Epithelial cell of proximal tubule (primary cell): ENCODE results near the gene SLC26A1. TPM values are rescaled to one million over a fixed set of nuclear protein-coding genes. Genes with fewer than 3 reads are reported as not detected.
"Not testable (repeated sequence)": the region's sequence is repeated elsewhere in the genome, so short reads cannot be mapped to it uniquely, and the experiment has no call there.

Experiments used
- DNase-seq: peaks from one replicate; pipeline ENCODE4 v3.0.0-alpha.2; 2011; ENCODE audit warnings: low read depth
- H3K4me3 ChIP-seq: 2 replicates; pipeline ENCODE4 v1.5.1; 2011; ENCODE audit warnings: low read depth, mild to moderate bottlenecking, low read length
- total RNA-seq: library from RNA; depleted of rRNA; stranded (reverse); fragments of >200 nt; gene quantifications from 2 replicates; pipeline ENCODE4 v1.2.3, GENCODE V29; 2015
- TF ChIP-seq, protein P1 (sequence below): conservative IDR thresholded peaks from 2 replicates; pipeline ENCODE4 v1.5.1; 2012; ENCODE audit warnings: low read depth, mild to moderate bottlenecking, low read length

SLC26A1 gene
- total RNA-seq, 1 donor from 2014 or later, result 0.35 TPM

DNA sequence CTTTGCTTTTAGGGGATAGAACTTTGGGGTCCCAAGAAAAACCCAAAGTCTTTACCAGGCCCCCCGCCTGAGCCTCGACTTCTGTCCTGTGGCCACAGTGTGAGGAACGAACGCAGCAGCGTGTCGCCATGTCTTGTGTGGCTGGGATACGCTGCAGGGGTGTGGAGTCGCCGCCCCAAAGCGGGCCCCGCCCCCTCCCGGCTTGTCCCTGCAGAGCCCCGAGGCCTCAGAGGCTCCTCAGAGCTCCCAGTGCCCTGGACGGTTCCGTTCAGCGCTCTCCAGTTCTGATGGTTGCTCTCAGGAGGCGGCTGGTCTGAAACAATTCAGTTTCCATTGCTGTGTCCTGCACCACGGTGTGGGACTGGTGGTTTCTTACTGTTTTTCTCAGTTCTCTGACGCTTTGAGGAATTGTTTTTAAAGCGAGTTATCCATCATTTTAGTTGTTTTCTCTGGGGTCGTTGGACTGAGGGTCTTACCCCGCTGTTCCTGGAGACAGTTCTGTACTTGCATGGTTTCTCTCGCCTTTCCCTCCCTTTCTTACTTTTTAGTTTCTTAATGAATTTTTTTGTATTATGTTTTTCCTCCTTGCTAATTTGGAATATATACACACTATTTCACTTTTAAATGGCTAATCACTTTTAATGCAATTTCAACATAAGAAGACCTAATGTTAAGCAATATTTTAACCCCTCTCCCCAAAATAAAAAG is 7.9 kb downstream of the SLC26A1 start:
- TF ChIP-seq, protein P1, sequence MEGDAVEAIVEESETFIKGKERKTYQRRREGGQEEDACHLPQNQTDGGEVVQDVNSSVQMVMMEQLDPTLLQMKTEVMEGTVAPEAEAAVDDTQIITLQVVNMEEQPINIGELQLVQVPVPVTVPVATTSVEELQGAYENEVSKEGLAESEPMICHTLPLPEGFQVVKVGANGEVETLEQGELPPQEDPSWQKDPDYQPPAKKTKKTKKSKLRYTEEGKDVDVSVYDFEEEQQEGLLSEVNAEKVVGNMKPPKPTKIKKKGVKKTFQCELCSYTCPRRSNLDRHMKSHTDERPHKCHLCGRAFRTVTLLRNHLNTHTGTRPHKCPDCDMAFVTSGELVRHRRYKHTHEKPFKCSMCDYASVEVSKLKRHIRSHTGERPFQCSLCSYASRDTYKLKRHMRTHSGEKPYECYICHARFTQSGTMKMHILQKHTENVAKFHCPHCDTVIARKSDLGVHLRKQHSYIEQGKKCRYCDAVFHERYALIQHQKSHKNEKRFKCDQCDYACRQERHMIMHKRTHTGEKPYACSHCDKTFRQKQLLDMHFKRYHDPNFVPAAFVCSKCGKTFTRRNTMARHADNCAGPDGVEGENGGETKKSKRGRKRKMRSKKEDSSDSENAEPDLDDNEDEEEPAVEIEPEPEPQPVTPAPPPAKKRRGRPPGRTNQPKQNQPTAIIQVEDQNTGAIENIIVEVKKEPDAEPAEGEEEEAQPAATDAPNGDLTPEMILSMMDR, result no peak
- no peak for DNase-seq
- peak overlapping the region; percentile 45 for H3K4me3 ChIP-seq

DNA sequence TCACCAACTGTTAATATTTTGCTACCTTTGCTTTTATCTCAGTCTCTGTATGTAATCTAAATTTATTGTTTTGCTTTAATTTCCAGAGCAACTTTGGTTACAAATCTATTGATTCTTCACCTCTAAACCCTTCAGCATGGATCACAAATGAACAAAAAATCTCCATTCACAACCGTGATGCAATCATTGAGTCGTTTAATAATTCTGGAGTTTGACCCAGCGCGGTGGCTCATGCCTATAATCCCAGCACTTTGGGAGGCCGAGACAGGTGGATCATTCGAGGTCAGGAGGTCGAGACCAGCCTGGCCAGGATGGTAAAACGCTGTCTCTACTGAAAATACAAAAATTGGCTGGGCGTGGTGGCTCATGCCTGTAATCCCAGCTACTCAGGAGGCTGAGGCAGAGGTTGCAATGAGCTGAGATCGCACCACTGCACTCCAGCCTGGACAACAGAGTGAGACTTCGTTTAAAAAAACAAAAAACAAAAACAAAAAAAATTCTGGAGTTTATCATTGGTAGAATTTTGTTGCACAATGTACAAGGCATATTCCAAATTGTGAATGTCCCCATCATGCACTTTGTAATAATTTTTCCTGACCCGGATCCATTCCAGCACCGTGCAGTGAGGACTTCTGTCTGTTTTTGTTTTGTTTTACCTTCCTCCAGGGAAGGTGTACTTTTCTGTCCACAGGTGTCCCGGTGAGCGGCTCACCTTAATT is 8.7 kb downstream of the SLC26A1 start:
- TF ChIP-seq, protein P1, result no peak
- no peak for DNase-seq
- peak overlapping the region; percentile 45 for H3K4me3 ChIP-seq

DNA sequence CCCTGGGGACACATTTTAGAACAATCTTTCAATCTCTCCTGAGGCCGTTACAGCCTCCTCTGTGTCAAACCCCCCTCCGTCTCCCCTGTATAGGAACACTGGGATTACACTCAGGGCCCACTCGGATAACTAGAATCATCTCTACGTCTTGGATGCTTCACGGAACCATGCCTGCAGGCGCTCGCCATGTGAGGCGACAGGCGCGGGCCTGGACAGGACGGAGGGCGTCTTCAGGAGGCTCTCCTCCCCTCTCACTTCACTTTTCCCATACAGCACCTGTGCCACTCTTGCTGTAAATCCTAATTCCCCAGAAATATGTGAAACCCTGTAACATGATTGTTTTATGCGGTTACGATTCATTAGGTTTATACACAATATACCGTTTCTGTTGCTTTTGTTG is 10.4 kb downstream of the SLC26A1 start:
- no peak overlapping the region for H3K4me3 ChIP-seq
- DNase-seq, result no peak
- TF ChIP-seq, protein P1, result no peak

- TF ChIP-seq, protein P1, result no peak
- no peak overlapping the region for H3K4me3 ChIP-seq
- no peak for DNase-seq
Measured at GRCh38 chr4:982291-982690, 10.9 kb downstream of the SLC26A1 start.

GRCh38 chr4:978957-979701 is 14.1 kb downstream of the SLC26A1 start:
- DNase-seq, result no peak
- H3K4me3 ChIP-seq, result no peak overlapping the region
- TF ChIP-seq, protein P1, result no peak

- not testable (repeated sequence) for H3K4me3 ChIP-seq, DNase-seq
Measured at GRCh38 chr4:976016-976415, 17.2 kb downstream of the SLC26A1 start.

GRCh38 chr4:974668-975067 is 18.5 kb downstream of the SLC26A1 start:
- no peak overlapping the region for H3K4me3 ChIP-seq
- TF ChIP-seq, protein P1, result no peak
- DNase-seq, result no peak
